ENCODE measurements around the gene SORCS3.
A peak's percentile ranks its signal among the peaks of the same experiment; 100 is the strongest.

SORCS3 gene

GRCh38 chr10:104630731-104631130 lies 10.4 kb upstream of the SORCS3 start:
- Histone ChIP-seq H3K36me3 (no peaks in the 10 kb centered on the region), H3K27ac (no peak overlapping the region), H3K9me3 (ENCODE audit: severe bottlenecking) (no peaks in the 10 kb centered on the region), H3K27me3 (ENCODE audit: insufficient read depth, low read depth, severe bottlenecking) (peaks cover 15% of the 10 kb centered on the region), H3K4me3 (ENCODE audit: low read depth, low read length) (no peak overlapping the region)
- DNase-seq: no peak
- no peak for TF ChIP-seq CTCF (IDR thresholded peaks at IDR 0.05; ENCODE audit: low read depth, low read length)

GRCh38 chr10:104631946-104632345 lies 9.1 kb upstream of the SORCS3 start:
- TF ChIP-seq CTCF (IDR thresholded peaks at IDR 0.05; ENCODE audit: low read depth, low read length): no peak
- Histone ChIP-seq H3K27ac (no peak overlapping the region), H3K4me3 (ENCODE audit: low read depth, low read length) (no peak overlapping the region), H3K9me3 (ENCODE audit: severe bottlenecking) (no peaks in the 10 kb centered on the region), H3K27me3 (ENCODE audit: insufficient read depth, low read depth, severe bottlenecking) (peaks cover 19% of the 10 kb centered on the region), H3K36me3 (no peaks in the 10 kb centered on the region)
- DNase-seq: no peak

GRCh38 chr10:104638861-104639589 lies 2.1 kb upstream of the SORCS3 start:
- DNase-seq: peak; percentile 46
- H3K4me3 ChIP-seq (ENCODE audit: low read depth, low read length): peak overlapping the region; percentile 52
- H3K27me3 ChIP-seq (ENCODE audit: insufficient read depth, low read depth, severe bottlenecking): peaks cover 60% of the 10 kb centered on the region

GRCh38 chr10:104639590-104640338 lies 1.3 kb upstream of the SORCS3 start:
- no peaks in the 10 kb centered on the region for H3K36me3 ChIP-seq
- peak; percentile 41 for DNase-seq
- TF ChIP-seq CTCF (IDR thresholded peaks at IDR 0.05; ENCODE audit: low read depth, low read length): no peak
- peaks cover 64% of the 10 kb centered on the region for H3K27me3 ChIP-seq (ENCODE audit: insufficient read depth, low read depth, severe bottlenecking)
- H3K9me3 ChIP-seq (ENCODE audit: severe bottlenecking): no peaks in the 10 kb centered on the region
- H3K4me3 ChIP-seq (ENCODE audit: low read depth, low read length): peak overlapping the region; percentile 52
- no peak overlapping the region for H3K27ac ChIP-seq

More at GRCh38 chr10:104638861-104639589, 2.1 kb upstream of the SORCS3 start:
- Histone ChIP-seq H3K36me3 (no peaks in the 10 kb centered on the region), H3K27ac (no peak overlapping the region), H3K9me3 (ENCODE audit: severe bottlenecking) (no peaks in the 10 kb centered on the region)
- peak; percentile 89 for TF ChIP-seq CTCF (IDR thresholded peaks at IDR 0.05; ENCODE audit: low read depth, low read length)

- no peaks in the 10 kb centered on the region for H3K9me3 ChIP-seq (ENCODE audit: severe bottlenecking)
- no peak overlapping the region for H3K27ac ChIP-seq
- TF ChIP-seq CTCF (IDR thresholded peaks at IDR 0.05; ENCODE audit: low read depth, low read length): peak; percentile 24; the same call in 1 of the 2 replicates
- peak overlapping the region; percentile 52 for H3K4me3 ChIP-seq (ENCODE audit: low read depth, low read length)
- H3K36me3 ChIP-seq: no peaks in the 10 kb centered on the region
- H3K27me3 ChIP-seq (ENCODE audit: insufficient read depth, low read depth, severe bottlenecking): peaks cover 71% of the 10 kb centered on the region
- DNase-seq: peak; percentile 28
These were observed 527 bp upstream of the SORCS3 start for GRCh38 chr10:104640339-104641186.

All from WERI-Rb-1 (cell line).